Inflammatory macrophage treated with lipopolysaccharide for 4 hours (primary cell): ENCODE data around the gene CDHR5.
A peak's percentile ranks its signal among the peaks of the same experiment; 100 is the strongest.
"Not testable (repeated sequence)": the region's sequence is repeated elsewhere in the genome, so short reads cannot be mapped to it uniquely, and the experiment has no call there.

Source experiments
- DNase-seq: peaks from one replicate; pipeline ENCODE4 v3.0.0-alpha.2; 2020

Gene CDHR5

GRCh38 chr11:581342-581741, 43.4 kb downstream of the CDHR5 start:
- no peak for DNase-seq

GRCh38 chr11:579830-580601, 44.7 kb downstream of the CDHR5 start:
- no peak for DNase-seq

GRCh38 chr11:578276-579035, 46.3 kb downstream of the CDHR5 start:
- no peak for DNase-seq

- no peak for DNase-seq
These were observed 47.2 kb downstream of the CDHR5 start for GRCh38 chr11:577611-577894.

GRCh38 chr11:576811-577610, 47.7 kb downstream of the CDHR5 start:
- no peak for DNase-seq

GRCh38 chr11:575996-576768, 48.6 kb downstream of the CDHR5 start, which contains the start of gene PHRF1:
Gene PHRF1, plus strand, starts transcription at chr11:576470. Its CDS starts 5,043 bp downstream, at chr11:581513.
- peak; percentile 96 for DNase-seq

GRCh38 chr11:575313-575995, 49.3 kb downstream of the CDHR5 start:
- DNase-seq: no peak

- no peak for DNase-seq
These were observed 50.0 kb downstream of the CDHR5 start for GRCh38 chr11:574632-575312.

GRCh38 chr11:574031-574570, 50.7 kb downstream of the CDHR5 start:
- not testable (repeated sequence) for DNase-seq

GRCh38 chr11:573146-573759, 51.5 kb downstream of the CDHR5 start:
- no peak for DNase-seq

GRCh38 chr11:571802-572185, 53.0 kb downstream of the CDHR5 start:
- DNase-seq: no peak

- no peak for DNase-seq
These were observed 55.4 kb downstream of the CDHR5 start for GRCh38 chr11:569158-569885.

- peak; percentile 96 for DNase-seq
These were observed 56.2 kb downstream of the CDHR5 start for GRCh38 chr11:568306-569157.

GRCh38 chr11:567629-568292, 57.0 kb downstream of the CDHR5 start:
- DNase-seq: no peak

GRCh38 chr11:567011-567628, 57.6 kb downstream of the CDHR5 start:
- no peak for DNase-seq
